ENCODE data around the gene MAGEA10. TPM values are rescaled to one million over a fixed set of nuclear protein-coding genes. Genes with fewer than 3 reads are reported as not detected.

Gene MAGEA10
- total RNA-seq, 1 donor from 2014 or later: not detected

DNA sequence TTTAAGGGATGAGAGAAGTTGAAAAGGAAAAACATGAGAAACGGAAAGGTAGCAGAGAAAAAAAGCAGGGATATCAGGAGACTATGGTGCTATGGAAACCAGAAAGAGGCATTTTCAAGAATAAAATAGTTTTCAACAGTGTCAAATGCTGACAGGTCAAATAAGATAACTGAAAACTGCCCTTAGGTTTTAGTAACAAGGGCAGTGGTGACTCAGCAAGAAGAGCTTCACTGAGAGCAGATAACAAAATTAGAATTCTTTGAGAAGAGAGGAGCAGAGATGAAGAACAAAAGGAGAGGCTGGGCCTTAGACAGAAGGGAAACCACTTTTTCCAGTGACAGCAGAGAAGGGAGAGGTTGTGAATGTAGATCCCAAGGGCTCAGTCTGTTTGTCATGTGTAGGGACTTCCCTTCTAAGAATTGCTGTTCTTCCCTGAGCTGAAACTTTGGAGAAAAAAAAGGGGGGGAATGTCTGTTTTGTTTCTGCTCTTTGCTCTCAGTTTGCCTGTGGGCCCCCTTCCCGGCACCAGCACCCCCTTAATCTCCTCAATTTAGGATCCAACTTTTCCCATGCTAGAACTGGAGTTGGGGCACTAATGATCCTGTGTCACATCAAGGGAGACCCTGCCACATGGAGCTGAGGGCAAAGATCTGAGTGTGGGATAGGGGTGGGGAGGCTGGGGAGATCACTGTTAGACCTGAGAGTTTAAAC is 26.8 kb upstream of the MAGEA10 start:
- ATAC-seq: no peak
- intact Hi-C loops (cut with DNase I): no loop called here
- no peak overlapping the region for H3K27ac ChIP-seq
- no peak for DNase-seq
- H3K4me1 ChIP-seq: no peaks in the 10 kb centered on the region
- no peak for TF ChIP-seq CTCF (IDR thresholded peaks at IDR 0.05)
- no peak overlapping the region for H3K4me3 ChIP-seq
- no peaks in the 10 kb centered on the region for H3K9me3 ChIP-seq
- no peaks in the 10 kb centered on the region for H3K27me3 ChIP-seq
- H3K36me3 ChIP-seq: no peaks in the 10 kb centered on the region

- DNase-seq (no peak), ATAC-seq (no peak)
- no peaks in the 10 kb centered on the region for H3K9me3 ChIP-seq
- no peaks in the 10 kb centered on the region for H3K36me3 ChIP-seq
- no peaks in the 10 kb centered on the region for H3K4me1 ChIP-seq
- H3K27ac ChIP-seq: no peak overlapping the region
- no peak overlapping the region for H3K4me3 ChIP-seq
- H3K27me3 ChIP-seq: no peaks in the 10 kb centered on the region
- TF ChIP-seq CTCF (IDR thresholded peaks at IDR 0.05): no peak
- intact Hi-C loops (cut with DNase I): no loop called here
Measured at GRCh38 chrX:152157042-152157441, 18.7 kb upstream of the MAGEA10 start.

DNA sequence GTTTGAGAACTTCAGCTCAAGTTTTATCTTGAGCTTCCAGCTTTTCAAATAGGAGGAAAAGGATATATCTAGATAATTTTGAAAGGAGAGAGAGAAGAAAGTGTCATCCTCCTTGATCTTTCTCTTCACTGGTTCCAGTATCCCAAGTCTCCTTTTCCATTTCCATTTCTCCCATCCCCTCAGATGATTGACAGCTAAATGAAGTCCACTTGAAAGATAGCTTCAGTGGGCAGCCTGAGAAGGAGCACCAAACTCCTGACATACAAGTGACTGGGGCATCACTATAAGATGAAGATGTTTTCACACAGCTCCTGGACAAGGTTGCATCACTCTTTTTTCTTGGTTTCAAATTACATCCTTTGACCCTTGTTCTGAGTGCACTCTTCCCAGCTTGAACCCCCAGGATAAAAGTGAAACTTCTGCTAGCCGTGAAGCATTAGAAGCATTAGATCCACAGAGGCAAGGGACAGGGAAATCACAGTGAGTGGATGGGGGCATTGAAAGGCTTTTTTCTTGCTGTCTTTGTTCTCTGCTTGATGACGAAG is 17.5 kb upstream of the MAGEA10 start:
- no peak for TF ChIP-seq CTCF (IDR thresholded peaks at IDR 0.05)
- Histone ChIP-seq H3K36me3 (no peaks in the 10 kb centered on the region), H3K27ac (no peak overlapping the region), H3K4me1 (no peaks in the 10 kb centered on the region), H3K27me3 (no peaks in the 10 kb centered on the region), H3K4me3 (no peak overlapping the region), H3K9me3 (no peaks in the 10 kb centered on the region)
- DNase-seq: no peak
- no peak for ATAC-seq
- intact Hi-C loops (cut with DNase I): no loop called here

DNA sequence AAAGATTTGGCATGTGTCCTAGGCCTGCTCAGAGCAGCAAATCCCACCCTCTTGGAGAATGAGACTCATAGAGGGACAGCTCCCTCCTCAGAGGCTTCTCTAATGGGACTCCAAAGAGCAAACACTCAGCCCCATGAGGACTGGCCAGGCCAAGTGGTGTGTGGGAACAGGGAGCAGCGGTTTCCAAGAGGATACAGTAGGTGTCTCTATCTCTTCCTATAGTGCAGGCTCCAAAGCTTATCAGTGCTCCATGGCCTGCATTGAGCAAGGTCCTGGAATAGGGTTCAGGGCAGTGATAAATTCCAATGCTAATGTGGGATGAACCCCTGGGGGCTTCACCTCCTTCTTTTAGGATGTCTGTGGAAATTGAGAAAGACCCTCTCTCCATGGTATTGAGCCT is 15.7 kb upstream of the MAGEA10 start:
- no peak overlapping the region for H3K27ac ChIP-seq
- ATAC-seq: no peak
- intact Hi-C loops (cut with DNase I): no loop called here
- H3K27me3 ChIP-seq: no peaks in the 10 kb centered on the region
- H3K4me3 ChIP-seq: no peak overlapping the region
- no peak for DNase-seq
- H3K9me3 ChIP-seq: no peaks in the 10 kb centered on the region
- H3K36me3 ChIP-seq: no peaks in the 10 kb centered on the region
- TF ChIP-seq CTCF (IDR thresholded peaks at IDR 0.05): no peak
- H3K4me1 ChIP-seq: no peaks in the 10 kb centered on the region

GRCh38 chrX:152151256-152151655 is 12.9 kb upstream of the MAGEA10 start:
- Histone ChIP-seq H3K27ac (no peak overlapping the region), H3K9me3 (no peaks in the 10 kb centered on the region), H3K4me3 (no peak overlapping the region), H3K4me1 (no peaks in the 10 kb centered on the region), H3K27me3 (no peaks in the 10 kb centered on the region), H3K36me3 (no peaks in the 10 kb centered on the region)
- intact Hi-C loops (cut with DNase I): no loop called here
- ATAC-seq (no peak), DNase-seq (no peak)
- no peak for TF ChIP-seq CTCF (IDR thresholded peaks at IDR 0.05)
